NT2/D1 (cell line): ENCODE data around the gene FLYWCH2.

Experiments used
- YY1 ChIP-seq: IDR thresholded peaks from 2 replicates; pipeline ENCODE4 v1.6.1; 2011; ENCODE audit not compliant: insufficient read length, insufficient read depth
- ZNF274 ChIP-seq: IDR thresholded peaks from 2 replicates; pipeline ENCODE4 v1.6.1; 2011; ENCODE audit warnings: mild to moderate bottlenecking, low read depth, low read length

- TF ChIP-seq YY1 (no peak), ZNF274 (no peak)
Observed at GRCh38 chr16:2858245-2859025, 24.6 kb upstream of the FLYWCH2 start.
